ENCODE data around the gene NECTIN2. TPM values are rescaled to one million over a fixed set of nuclear protein-coding genes. Genes with fewer than 3 reads are reported as not detected.
"Not testable (repeated sequence)": the region's sequence is repeated elsewhere in the genome, so short reads cannot be mapped to it uniquely, and the experiment has no call there.

The NECTIN2 gene
- total and polyA plus RNA-seq, 4 donors: 76.9 to 117 (median 94.0) TPM

- Histone ChIP-seq H3K27me3 (ENCODE audit: control insufficient read depth in 3 of 3, insufficient read depth in 3 of 3, low read length in 2 of 3) (no peaks in the 10 kb centered on the region), H3K9ac (ENCODE audit: insufficient read depth in 1 of 2, low read length in 2 of 2) (no peak overlapping the region), H3K4me1 (ENCODE audit: control insufficient read depth in 5 of 5, insufficient read depth in 5 of 5, low read length in 5 of 5) (peaks cover 0 to 10% (median 0%) of the 10 kb centered on the region in 5 donors), H3K9me3 (ENCODE audit: control insufficient read depth in 4 of 4, insufficient read depth in 3 of 4, low read length in 3 of 4) (no peaks in the 10 kb centered on the region), H3K27ac (ENCODE audit: low read depth in 1 of 2, low read length in 1 of 2) (no peak overlapping the region), H3K4me3 (no peak overlapping the region), H3K36me3 (ENCODE audit: control insufficient read depth in 4 of 4, insufficient read depth in 4 of 4, low read length in 4 of 4) (peaks cover 4 to 49% (median 13%) of the 10 kb centered on the region in 4 donors)
- no peak for TF ChIP-seq CTCF (IDR thresholded peaks at IDR 0.05; ENCODE audit: control extremely low read depth, extremely low read depth)
- no peak for ATAC-seq (ENCODE audit: insufficient read depth, low FRiP score)
- WGBS, 2 donors: 76 to 86% methylated on average over 25 to 26 of the region's 26 CpGs
- peak in 2 of 3 donors; percentile 21 to 32 for DNase-seq
Observed at GRCh38 chr19:44878120-44878865, 32.2 kb downstream of the NECTIN2 start.

GRCh38 chr19:44879309-44880065 lies 33.4 kb downstream of the NECTIN2 start:
- Histone ChIP-seq H3K27me3 (ENCODE audit: control insufficient read depth in 3 of 3, insufficient read depth in 3 of 3, low read length in 2 of 3) (no peaks in the 10 kb centered on the region), H3K9me3 (ENCODE audit: control insufficient read depth in 4 of 4, insufficient read depth in 3 of 4, low read length in 3 of 4) (no peaks in the 10 kb centered on the region), H3K9ac (ENCODE audit: insufficient read depth in 1 of 2, low read length in 2 of 2) (no peak overlapping the region), H3K4me3 (no peak overlapping the region), H3K27ac (ENCODE audit: low read depth in 1 of 2, low read length in 1 of 2) (peak overlapping the region in 1 of 2 donors; percentile 34), H3K36me3 (ENCODE audit: control insufficient read depth in 4 of 4, insufficient read depth in 4 of 4, low read length in 4 of 4) (peaks cover 5 to 38% (median 10%) of the 10 kb centered on the region in 4 donors), H3K4me1 (ENCODE audit: control insufficient read depth in 5 of 5, insufficient read depth in 5 of 5, low read length in 5 of 5) (peaks cover 0 to 10% (median 0%) of the 10 kb centered on the region in 5 donors)
- WGBS, 2 donors: 67 to 83% methylated on average over 18 of the region's 18 CpGs
- TF ChIP-seq CTCF (IDR thresholded peaks at IDR 0.05; ENCODE audit: control extremely low read depth, extremely low read depth): no peak
- no peak for DNase-seq
- no peak for ATAC-seq (ENCODE audit: insufficient read depth, low FRiP score)

- Histone ChIP-seq H3K27ac (ENCODE audit: low read depth in 1 of 2, low read length in 1 of 2) (no peak overlapping the region), H3K4me3 (no peak overlapping the region), H3K9ac (ENCODE audit: insufficient read depth in 1 of 2, low read length in 2 of 2) (no peak overlapping the region), H3K36me3 (ENCODE audit: control insufficient read depth in 4 of 4, insufficient read depth in 4 of 4, low read length in 4 of 4) (peaks cover 5 to 19% (median 7%) of the 10 kb centered on the region in 4 donors), H3K9me3 (ENCODE audit: control insufficient read depth in 4 of 4, insufficient read depth in 3 of 4, low read length in 3 of 4) (no peaks in the 10 kb centered on the region), H3K4me1 (ENCODE audit: control insufficient read depth in 5 of 5, insufficient read depth in 5 of 5, low read length in 5 of 5) (peaks cover 0 to 10% (median 0%) of the 10 kb centered on the region in 5 donors), H3K27me3 (ENCODE audit: control insufficient read depth in 3 of 3, insufficient read depth in 3 of 3, low read length in 2 of 3) (no peaks in the 10 kb centered on the region)
- no peak for TF ChIP-seq CTCF (IDR thresholded peaks at IDR 0.05; ENCODE audit: control extremely low read depth, extremely low read depth)
- WGBS, 2 donors: 93 to 97% methylated on average over 15 of the region's 15 CpGs
- DNase-seq: no peak
- no peak for ATAC-seq (ENCODE audit: insufficient read depth, low FRiP score)
Observed at GRCh38 chr19:44882063-44882462, 36.0 kb downstream of the NECTIN2 start.

GRCh38 chr19:44882619-44883397 lies 36.7 kb downstream of the NECTIN2 start:
- H3K9me3 ChIP-seq (ENCODE audit: control insufficient read depth in 4 of 4, insufficient read depth in 3 of 4, low read length in 3 of 4); H3K4me3 ChIP-seq; H3K27me3 ChIP-seq (ENCODE audit: control insufficient read depth in 3 of 3, insufficient read depth in 3 of 3, low read length in 2 of 3); DNase-seq; H3K4me1 ChIP-seq (ENCODE audit: control insufficient read depth in 5 of 5, insufficient read depth in 5 of 5, low read length in 5 of 5); ATAC-seq (ENCODE audit: insufficient read depth, low FRiP score); H3K9ac ChIP-seq (ENCODE audit: insufficient read depth in 1 of 2, low read length in 2 of 2); H3K27ac ChIP-seq (ENCODE audit: low read depth in 1 of 2, low read length in 1 of 2): not testable (repeated sequence)
- 93 to 95% methylated on average over 19 of the region's 19 CpGs for WGBS, 2 donors
- H3K36me3 ChIP-seq (ENCODE audit: control insufficient read depth in 4 of 4, insufficient read depth in 4 of 4, low read length in 4 of 4): peaks cover 7 to 13% (median 8%) of the 10 kb centered on the region in 4 donors
